ENCODE measurements around the gene FARS2.

The FARS2 gene

DNA sequence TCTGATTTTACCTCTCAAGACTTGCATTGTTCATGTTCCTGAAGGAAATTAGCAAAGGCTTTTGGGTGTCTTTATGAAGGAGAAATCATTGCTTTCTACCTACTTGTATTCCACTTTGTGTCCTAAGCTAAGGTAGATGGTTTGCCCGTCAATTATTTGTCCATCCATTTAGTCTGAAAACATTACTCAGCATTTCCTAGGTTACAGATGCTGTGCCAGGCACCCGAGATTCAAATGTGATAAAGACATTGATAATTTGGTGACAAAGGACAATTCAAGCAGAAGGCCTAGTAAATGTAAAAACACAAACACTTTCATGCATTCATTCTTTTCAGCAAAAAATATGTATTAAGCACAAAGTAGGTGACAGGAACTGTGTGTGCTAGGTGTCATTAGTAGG is 251.1 kb downstream of the FARS2 start:
- no peak for DNase-seq

DNA sequence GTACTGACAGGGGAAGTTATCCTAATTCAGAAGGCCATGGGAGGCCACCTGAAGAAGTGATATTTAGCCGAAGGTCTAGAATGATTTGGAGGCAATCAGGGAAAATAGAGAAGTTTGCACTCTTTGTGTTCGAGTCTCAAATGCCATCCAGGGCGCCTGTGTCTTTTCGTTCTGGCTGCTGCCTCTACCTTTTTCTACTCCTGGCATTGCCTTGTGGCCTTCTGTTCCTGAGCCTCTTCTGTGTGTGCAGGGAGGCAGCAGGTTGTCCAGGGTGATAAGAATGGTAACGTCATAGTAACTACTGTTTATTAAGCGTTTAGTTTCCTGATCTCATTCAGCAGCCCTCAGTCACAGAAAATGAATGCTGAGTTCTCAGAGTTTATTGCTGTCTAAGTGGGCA is 252.1 kb downstream of the FARS2 start:
- DNase-seq, result no peak

DNA sequence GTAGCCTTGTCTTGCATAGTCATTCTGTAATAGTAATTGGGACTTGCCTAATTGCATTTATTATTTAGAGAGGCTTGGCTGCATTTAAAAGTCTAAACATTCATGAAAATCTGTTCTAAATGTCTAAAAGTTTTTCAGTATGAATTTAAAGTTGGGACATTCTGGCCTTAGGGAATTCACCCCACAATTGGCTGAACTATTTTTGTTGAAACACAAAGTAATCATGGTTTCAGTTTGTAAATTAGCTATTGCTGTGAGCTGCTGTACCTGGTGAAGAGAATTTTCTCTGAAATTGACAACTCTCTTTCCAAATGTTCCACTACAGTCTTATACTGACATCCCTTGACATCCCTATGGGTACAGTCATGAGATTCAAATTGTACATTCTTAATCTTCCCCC is 253.0 kb downstream of the FARS2 start:
- DNase-seq, result no peak

- no peak for DNase-seq
Observed at GRCh38 chr6:5515200-5515599, 253.9 kb downstream of the FARS2 start.

DNA sequence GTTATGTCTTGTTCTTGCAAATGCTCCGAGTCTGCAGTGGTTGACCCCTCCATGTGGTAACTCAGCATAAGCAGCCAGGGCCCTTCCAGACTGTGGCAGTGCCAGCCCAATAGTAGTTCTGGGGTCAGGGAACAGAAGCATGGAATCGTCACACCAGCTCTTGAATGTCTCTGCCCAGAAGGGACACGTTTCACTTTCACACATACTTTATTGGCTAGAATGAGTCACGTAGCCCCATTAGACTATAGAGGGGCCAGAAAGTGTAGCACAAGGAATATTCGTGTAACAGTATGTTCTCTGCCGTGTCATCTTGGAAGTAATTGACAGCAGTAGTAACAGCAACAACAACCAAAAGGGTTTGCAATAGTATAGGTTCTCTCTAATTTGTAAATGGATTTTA is 254.7 kb downstream of the FARS2 start:
- DNase-seq, result no peak

DNA sequence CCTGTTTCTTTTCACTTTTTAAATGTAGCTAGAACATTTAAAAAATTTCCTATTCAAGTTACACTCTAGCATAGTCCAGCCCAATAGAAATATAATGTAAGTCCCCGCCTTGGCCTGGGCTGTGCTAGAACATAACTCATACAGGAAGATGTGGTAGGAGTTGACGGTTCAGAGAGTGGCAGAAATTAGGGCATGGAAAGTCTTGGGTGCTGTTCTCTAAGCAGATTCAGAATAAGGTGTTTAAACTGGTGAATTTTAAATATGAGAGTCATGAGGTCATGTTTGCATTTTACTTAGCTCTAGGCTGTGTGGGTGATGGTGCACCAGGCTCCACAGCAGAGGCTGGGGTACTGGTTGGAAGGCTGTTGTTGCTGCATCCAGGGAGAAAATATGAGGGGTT is 256.5 kb downstream of the FARS2 start:
- no peak for DNase-seq

- DNase-seq, result no peak
Observed at GRCh38 chr6:5518936-5519491, 257.7 kb downstream of the FARS2 start.

GRCh38 chr6:5520796-5521195 is 259.5 kb downstream of the FARS2 start:
- DNase-seq, result no peak

GRCh38 chr6:5521322-5521721 is 260.0 kb downstream of the FARS2 start:
- DNase-seq, result no peak

- DNase-seq, result no peak
Observed at GRCh38 chr6:5522147-5522546, 260.8 kb downstream of the FARS2 start.

DNA sequence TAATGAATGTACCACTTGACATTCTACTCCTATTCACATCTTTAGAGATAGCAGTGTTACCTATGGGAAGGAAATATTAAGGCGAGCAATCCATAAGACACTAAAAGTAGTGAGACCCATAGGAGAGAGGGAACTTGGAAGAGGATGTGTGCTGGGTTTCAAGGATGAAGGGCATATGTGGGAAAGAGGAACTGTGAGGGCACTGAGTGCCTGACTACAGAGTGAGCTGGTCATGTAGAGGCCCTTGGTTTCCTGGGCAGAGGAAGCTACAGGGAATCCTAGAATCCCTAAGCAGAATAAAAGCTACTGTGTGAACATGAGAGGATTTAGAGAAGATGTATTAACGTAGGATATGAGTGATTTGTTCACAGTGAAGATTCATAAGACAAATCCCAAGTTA is 262.8 kb downstream of the FARS2 start:
- DNase-seq, result no peak

DNA sequence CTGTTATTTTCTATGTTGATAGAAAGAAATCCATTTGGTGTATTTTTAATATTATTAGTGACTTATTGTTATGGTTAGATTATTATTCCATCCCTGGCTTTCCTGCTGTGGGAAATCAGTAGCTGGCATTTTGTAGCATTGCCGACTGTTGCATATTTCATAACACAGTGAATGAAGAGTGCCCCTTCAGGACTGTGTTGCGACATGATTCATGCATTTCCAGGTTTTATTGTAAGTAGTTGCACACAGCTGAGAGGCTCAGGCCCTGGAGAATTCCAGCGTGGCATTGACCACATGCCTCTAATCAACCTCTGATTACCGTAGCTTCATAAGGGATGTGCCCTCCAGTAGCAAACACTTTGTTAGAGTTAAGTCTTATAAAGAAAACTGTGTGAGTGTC is 263.9 kb downstream of the FARS2 start:
- DNase-seq, result peak; percentile 43

DNA sequence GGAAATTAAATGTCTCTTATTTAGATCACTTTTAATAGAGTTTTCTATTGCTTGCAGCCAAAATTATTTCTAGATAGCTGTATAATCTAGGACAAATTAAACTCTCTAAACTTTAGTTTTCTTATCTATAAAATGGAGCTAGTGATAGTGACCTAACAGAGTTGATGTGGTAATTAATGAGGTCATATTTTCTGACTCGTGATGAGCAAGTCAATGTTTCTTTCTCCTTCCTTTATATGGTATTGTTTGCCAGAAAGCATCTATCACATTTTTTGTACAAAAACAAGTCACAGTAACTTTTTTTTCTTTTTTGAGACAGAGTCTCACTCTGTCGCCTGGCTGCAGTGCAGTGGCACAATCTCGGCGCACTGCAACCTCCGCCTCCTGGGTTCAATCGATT is 267.7 kb downstream of the FARS2 start:
- peak; percentile 23 for DNase-seq

DNA sequence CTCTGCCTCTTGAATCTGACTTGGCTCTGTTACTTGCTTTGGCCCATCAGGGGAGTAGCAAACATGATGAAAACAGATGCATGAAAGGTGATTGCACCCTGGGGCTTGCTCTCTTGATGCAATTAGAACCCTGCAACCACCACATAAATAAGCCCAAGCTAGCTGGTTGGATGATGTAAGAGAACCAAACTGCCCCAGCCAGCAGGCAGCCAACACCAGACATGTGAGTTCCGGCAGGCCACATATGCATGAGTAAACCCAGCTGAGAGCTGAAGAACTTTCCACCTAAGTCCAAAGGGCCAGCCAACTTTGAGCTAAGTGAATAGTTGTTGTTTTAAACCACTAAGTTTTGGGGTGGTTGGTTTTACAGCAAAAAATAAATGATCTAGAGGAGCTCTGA is 268.4 kb downstream of the FARS2 start:
- DNase-seq, result no peak

- no peak for DNase-seq
Observed at GRCh38 chr6:5531161-5531560, 269.8 kb downstream of the FARS2 start.

DNA sequence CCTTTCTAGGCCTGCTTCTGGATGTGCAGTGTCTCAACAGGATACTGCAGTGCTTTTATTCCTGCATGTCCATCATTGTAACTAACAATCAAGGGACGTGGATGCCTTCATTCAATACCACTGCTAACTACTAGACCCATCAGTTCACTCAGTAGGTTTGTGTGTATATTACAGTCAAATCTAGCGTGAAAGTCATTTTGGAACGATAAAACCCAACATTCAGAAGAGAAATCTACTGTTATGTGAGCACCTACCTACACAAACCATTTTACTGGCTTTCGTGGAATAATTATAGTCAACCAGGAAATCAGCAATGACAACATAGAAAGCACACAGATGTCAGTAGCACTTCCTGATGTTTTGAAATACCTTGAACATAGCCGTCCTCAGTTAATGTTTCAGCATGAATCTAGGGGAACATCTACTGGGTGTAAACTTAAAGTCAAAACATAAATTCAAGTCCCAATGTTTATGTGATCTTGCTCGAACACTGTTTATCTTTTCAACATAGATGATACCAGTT is 270.6 kb downstream of the FARS2 start:
- DNase-seq, result no peak

- no peak for DNase-seq
Observed at GRCh38 chr6:5532941-5533340, 271.6 kb downstream of the FARS2 start.

GRCh38 chr6:5534643-5535042 is 273.3 kb downstream of the FARS2 start:
- no peak for DNase-seq

DNA sequence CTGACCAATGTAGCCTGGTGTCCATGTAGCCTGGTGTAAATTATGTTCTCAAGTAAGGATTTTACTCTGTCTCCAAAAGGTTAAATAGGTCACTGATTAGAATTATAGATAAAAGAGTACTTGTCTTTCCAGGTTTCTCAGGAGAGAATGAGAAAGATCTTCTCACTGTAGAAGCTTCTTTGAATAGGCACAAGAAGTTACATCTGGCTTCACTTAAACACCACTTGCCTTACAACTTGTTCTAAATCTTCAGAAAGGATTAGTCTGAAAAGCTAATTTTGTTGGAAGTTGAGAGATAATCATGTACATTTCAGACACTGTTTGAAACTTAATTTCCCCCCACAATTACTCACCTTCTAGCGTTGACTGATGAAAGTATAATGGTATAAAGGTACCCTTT is 275.3 kb downstream of the FARS2 start:
- DNase-seq, result no peak

- no peak for DNase-seq
Observed at GRCh38 chr6:5537132-5537531, 275.8 kb downstream of the FARS2 start.

DNA sequence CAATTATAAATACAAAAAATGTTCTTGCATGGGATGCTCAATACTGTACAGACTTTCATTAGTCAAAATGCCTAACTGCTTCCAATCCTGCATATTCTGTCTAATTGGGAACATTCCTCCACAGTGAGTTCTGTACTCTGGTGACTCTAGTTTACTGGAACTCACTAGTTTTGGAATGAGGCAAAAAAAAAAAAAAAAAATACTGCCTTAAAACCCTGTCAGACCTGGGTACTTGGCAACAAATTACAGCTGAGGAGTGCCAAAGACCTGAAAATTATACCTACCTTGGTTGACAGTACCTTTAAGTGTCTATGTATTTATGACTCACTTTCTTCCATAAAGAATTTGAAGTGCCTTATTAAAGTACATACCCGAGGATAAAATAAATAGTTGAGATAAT is 276.7 kb downstream of the FARS2 start:
- peak; percentile 13 for DNase-seq

- no peak for DNase-seq
Observed at GRCh38 chr6:5540370-5540769, 279.1 kb downstream of the FARS2 start.

GRCh38 chr6:5541025-5541424 is 279.7 kb downstream of the FARS2 start:
- no peak for DNase-seq

- DNase-seq, result peak; percentile 58
Observed at GRCh38 chr6:5541751-5542432, 280.6 kb downstream of the FARS2 start.

- DNase-seq, result no peak
Observed at GRCh38 chr6:5547556-5547955, 286.2 kb downstream of the FARS2 start.
